ENCODE measurements around the gene MAPRE2. TPM values are rescaled to one million over a fixed set of nuclear protein-coding genes. Genes with fewer than 3 reads are reported as not detected.

Gene MAPRE2
- total RNA-seq, 1 donor from 2014 or later, result 39.4 TPM

- DNase-seq (ENCODE audit: low read depth, low spot score), result no peak
Measured at GRCh38 chr18:35121038-35121437, 79.8 kb downstream of the MAPRE2 start.

GRCh38 chr18:35121531-35121930, 80.3 kb downstream of the MAPRE2 start:
- DNase-seq (ENCODE audit: low read depth, low spot score), result no peak

DNA sequence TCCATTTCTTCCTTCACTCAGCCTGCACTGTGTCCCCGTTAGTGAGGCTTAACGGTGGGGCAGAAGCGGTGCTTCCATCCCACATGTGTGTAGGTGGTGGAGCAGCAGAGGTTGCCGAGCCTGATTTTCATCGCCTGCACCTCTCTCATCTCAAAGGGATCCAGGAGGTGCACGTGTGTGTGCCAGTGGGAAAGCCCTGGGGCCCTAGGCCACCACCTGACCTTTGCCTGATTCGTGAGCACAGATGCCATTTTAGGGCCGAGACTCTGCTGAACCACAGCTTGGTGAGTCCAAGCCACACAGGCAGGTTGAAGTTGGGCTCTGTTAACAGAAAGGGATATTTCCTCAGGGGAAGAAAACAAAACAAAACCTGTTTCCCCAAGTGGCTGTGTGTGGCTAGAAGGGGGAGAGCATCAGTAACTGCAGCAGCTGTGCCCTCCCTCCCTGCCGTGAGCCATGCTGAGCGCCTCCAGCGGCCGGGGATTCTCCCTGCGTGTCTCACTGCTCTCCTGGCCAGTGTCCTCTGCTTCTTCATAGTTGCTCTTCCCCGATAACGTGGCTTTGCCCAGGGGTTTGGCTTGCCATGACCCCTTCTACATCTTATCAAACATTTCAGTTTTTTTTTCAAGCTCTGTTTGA, 81.5 kb downstream of the MAPRE2 start:
- no peak for DNase-seq (ENCODE audit: low read depth, low spot score)

DNA sequence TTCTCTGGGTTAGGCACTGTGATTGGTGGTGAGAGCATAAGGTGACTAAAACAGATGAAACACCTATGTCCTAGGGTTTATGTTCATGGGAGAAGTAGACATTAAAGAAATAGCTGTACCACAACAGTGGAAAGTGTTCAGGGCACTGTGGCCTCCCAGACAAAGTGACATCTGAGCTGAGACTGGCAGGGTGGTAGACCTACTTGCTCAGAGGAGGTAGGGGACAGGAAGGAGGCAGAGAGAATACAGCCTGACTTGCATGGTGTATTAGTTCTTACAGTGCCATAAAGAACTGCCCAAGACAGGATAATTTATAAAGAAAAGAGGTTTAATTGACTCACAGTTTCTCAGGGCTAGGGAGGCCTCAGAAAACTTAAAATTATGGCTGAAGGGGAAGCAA, 82.6 kb downstream of the MAPRE2 start:
- no peak for DNase-seq (ENCODE audit: low read depth, low spot score)

GRCh38 chr18:35127201-35127600, 86.0 kb downstream of the MAPRE2 start:
- DNase-seq (ENCODE audit: low read depth, low spot score), result no peak

DNA sequence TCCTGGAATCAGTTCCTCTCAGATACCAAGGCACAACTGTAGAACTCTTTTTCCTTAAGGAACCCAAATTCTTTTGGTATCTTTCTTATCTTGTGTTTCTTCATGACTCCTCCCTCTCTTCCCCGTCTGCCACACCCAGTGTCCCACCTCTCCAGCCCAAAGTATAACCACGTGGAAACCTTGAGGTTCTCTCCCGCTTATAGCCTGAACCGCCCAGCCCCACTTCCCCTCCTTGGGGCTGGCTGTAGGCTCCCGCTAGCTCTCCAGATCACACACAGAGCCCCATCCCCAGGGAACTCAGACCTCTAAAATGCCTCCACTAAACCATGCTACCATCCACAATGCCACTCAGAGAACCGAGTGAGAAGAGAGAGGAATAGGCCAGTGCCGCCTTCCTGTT, 87.5 kb downstream of the MAPRE2 start:
- DNase-seq (ENCODE audit: low read depth, low spot score), result no peak

DNA sequence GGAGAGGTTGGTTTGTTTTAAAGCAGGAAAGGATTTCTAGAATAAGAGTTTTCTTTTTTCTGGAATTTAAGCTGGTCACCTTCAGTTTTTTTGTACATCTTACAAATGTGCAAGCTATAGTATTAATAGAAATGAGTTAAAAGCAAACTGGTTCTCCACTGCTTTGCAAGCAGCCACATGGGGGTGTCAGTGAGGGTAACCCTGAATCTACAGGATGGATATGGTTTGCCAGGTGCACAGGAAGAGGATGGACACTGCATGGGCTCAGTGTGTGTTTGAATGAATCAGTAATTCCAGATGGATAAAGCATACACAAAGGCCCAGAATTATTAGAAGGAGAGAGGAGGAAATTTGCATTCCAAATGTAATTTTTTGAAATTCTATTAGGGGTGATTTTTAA, 89.0 kb downstream of the MAPRE2 start:
- no peak for DNase-seq (ENCODE audit: low read depth, low spot score)

DNA sequence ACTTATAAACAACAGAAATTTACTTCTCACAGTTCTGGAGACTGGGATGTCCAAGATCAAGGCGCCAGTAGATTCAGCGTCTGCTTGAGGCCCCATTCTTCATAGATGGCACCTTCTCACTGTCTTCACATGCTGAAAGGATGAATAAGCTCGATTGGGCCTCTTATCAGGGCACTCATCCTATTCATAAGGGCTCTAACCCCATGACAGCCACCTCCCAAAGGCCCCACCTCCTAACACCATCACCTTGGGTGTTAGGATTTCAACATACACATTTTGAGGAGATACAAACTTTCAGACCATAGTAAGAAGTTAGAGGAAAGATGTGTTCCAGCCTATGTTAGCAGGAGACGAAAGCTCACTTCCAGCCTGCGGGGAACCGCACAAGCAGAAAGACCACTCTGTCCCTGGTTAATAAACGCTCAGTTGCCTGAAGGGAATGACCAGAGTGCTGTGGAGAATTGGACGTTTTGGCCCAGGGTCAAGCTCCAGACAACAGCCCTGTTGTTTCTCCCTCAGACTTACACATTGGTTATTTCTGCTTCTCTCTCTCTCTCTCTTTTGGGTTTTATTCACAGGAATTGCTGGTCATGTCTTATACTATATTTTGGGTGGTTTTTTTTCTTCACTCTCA, 90.3 kb downstream of the MAPRE2 start:
- no peak for DNase-seq (ENCODE audit: low read depth, low spot score)

DNA sequence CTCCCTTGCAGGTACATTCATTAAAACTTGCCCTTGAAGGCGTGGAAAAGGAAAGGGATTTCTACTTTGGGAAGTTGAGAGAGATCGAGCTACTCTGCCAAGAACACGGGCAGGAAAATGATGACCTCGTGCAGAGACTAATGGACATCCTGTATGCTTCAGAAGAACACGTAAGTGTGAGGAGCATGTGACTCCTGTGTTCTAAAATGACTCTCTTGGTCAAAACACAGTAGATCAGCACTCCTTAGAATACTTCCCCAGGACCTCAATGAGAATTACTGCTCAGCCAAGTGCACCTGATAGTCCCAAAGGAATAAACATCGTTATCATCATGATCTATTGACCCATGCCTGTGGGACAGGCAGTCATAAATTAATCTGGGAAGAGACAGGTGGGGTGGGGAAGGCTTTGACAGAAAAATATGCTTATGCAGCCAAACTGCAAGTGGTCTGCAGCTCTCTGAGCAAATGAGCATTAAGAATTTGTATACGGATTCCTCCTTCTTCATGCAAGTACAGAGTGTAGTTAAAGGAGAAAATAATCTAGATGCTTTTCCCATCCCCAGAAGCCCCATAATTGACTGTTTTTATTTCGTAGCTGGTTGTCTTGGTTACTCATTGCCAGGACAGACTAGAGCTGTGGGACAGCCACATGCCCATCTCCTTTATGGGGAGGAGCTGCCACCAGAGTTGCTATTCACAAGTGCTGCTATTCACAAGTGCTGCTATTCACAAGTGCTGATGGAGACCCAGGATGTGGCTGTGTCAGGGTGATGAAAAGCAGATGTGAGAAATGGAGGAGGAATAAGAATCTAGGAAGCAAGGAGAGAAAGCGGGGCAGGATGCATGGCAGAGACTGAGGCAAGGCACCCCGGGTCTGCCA, 91.0 kb downstream of the MAPRE2 start:
- DNase-seq (ENCODE audit: low read depth, low spot score), result peak; percentile 32

DNA sequence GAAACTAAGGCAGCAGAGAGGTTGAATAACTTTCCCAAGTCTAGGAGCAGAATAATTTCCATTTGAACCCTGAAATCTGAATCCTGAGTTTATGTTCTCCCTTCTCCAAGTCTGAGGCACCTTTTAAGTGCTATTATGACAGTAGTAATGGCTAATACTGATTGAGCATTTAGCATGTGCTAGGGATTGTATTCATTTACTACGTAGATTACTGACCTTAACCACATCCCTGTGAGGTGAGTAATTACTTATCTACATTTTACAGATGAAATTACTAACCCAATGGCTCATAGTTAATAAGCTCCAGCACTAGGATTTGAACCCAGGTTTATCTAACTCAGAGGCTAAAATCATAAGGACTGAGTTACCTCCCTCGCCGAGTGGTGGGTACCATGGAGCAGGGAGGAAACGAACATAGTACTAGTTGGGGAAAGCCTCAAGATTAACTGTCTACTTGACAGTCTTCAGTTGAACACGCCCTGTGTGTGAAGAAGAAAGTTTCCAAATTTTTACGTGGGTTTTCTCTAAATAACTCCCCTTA, 93.0 kb downstream of the MAPRE2 start:
- DNase-seq (ENCODE audit: low read depth, low spot score), result no peak

DNA sequence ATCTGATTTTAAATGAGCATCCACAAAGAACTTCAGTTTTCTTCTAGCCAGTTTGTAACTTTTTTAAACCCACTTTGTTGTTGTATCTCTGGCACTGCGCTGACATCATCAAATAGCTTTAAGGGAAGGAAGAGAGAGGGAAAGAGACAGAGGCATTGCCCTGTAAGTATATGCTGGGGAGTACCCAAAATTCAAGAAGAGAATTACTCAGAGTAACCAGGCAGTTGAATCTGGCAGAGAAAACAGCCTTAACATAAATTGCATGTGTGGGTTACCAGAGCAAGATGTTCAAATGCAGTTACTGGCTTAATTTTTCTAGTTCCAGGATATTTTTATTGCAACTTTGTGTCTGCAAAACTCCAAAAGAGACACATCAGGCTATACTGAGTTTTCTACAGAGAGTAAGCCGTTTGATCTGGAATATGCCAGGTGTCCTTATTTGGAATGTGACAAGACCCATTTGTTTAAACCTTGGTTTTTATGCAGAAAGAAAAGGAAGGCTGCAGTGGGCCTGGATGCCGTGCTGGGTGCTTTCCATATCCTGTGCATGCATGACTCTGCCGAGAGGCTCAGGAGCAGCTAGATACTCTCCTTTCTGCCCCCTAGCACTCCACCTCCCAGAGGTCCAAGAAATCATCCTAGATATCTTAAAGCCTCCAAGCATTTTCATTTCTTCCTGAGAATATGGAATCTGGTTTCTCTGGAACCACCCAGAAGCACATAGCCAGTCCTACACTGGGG, 93.7 kb downstream of the MAPRE2 start:
- DNase-seq (ENCODE audit: low read depth, low spot score), result no peak

DNA sequence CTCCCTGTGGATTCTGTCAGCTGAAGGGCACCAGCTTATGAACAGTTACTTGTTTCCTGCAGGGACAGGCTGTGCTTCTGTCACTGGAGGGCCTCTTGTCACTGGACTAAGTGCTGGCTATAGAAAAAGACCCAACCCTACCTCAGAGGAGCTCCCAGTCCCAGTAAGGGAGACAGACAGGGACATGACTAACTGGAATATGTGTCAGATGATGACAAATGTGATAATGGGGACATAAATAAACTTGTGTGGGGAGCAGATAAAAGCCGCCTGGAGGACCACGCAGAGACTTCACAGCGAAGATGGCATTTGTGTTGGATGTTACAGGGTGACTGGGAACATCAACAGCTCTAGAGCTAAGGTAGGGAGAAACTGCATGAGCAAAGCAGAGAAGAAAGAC, 95.0 kb downstream of the MAPRE2 start:
- DNase-seq (ENCODE audit: low read depth, low spot score), result no peak

DNA sequence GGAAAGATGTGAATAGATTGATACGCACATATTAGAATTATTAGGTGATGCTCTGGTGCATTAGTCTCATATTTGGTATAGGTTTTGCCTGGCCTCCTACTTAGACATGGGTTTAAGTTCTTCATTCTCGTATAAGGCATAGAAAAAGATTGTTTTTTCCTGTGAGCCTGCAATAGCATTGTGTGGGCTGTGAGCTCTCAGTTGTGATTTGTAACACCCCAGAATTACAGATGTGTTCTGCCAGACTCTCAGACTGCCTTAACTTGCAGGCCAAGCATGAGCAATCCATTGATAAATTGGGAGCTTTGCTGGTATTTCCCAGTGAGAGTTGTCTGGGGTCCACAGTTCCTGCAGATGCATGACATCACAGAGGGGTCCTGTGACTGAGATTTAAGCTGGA, 95.7 kb downstream of the MAPRE2 start:
- DNase-seq (ENCODE audit: low read depth, low spot score), result no peak

- no peak for DNase-seq (ENCODE audit: low read depth, low spot score)
Measured at GRCh38 chr18:35137632-35138031, 96.4 kb downstream of the MAPRE2 start.

- DNase-seq (ENCODE audit: low read depth, low spot score), result no peak
Measured at GRCh38 chr18:35138773-35139172, 97.6 kb downstream of the MAPRE2 start.

DNA sequence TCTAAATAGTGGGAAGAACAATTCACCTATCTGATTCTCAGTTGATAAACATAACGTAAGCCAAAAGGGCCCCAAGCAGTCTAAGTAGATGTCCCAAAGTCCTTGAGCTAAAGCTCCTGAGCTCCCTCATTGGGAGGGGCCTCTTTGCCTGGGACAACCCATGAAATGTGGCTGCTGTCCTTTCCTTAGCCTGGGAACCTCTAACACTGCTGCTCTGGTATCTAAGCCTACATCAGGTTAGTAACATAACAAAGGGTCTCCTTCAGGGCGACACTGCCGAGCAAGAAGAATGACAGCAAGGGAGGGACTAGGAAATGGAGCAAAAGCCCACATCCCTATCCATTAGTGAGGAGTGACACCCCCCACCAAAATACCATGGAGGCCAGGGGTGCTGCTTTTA, 98.3 kb downstream of the MAPRE2 start:
- no peak for DNase-seq (ENCODE audit: low read depth, low spot score)

GRCh38 chr18:35141077-35141476, 99.9 kb downstream of the MAPRE2 start:
- DNase-seq (ENCODE audit: low read depth, low spot score), result no peak

DNA sequence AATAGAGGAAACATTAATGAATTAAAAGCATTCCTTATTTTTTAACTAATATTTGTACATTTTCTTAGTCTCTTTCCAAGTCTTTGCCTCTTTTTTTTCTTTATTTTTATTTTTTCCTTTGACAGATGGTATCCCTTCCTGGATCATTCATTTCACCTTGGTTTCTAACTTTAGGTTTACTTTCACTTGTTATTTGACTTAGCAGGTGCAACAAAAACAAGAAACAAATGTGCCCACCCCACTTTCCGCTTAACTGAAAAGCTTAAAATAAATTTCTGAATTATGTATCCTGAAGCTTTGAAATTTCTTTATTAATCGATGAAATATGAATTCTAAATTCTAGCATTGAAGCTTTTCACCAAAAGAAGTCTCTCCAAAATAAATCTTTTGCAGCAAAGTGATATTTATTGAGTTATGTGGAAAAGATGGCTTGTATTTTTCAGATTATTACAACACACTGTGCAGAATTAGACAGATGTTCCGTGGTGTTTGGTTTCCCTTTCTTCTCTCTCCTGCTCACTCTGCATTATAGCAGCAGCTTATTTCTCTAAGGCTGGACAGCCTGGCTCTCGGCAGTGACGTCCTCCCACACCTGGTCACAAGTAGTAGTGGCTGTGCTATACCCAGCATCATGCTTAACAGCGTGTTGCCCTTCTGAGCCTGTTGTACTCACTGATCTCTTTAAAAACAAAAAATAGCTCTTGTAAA, 100.5 kb downstream of the MAPRE2 start:
- DNase-seq (ENCODE audit: low read depth, low spot score), result no peak

- DNase-seq (ENCODE audit: low read depth, low spot score), result no peak
Measured at GRCh38 chr18:35142275-35142615, 101.0 kb downstream of the MAPRE2 start.

DNA sequence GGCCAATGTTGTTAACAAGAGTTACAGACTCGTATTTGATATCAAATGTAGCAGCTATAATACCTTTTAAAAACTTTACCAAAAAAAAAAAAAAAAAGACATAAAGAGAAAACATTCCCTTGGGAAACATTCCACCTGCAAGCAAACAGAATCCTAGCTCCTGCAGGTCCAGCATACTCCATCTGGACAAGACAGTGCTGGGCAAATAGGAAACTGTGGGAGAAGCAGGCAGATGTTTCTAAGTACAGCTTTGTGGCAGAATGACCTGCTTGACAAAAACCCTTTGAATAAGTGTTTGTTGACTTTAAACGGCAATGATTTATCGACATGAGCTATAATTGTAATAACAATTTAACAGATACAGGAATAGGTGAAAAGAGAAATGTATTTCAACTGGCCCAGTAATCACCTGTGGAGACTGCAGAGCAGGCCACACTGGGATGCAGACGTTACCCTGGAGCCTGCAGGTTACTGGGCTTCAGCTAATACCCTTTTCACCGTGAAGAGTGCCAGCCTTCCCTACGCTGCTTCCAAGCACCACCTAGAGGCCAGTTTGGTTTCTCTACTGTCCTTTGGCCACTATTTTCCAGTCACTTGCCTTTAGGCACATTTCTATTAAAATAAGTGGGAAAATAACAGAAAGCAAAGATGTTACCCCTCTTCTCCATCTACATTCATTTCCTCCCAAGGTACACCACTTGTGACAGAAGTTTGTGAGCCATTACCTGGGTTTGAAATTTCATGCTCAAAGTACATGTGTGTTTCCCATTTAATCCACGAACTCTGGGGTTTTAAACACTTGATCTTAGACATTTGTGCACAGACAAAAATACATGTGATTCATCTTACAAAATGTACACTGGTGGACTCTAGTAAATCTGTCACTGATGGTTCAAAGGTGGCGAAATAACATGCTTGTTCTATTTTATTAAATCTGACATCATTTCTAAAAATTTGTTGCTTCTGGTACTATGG, 102.7 kb downstream of the MAPRE2 start:
- DNase-seq (ENCODE audit: low read depth, low spot score), result peak; percentile 27

All from pulmonary artery endothelial cell (primary cell).